AG09309 (cell line): Measurements from ENCODE around the gene AHCTF1.
"Not testable (repeated sequence)": the region's sequence is repeated elsewhere in the genome, so short reads cannot be mapped to it uniquely, and the experiment has no call there.

Source experiments
- DNase-seq: peaks from one replicate; pipeline ENCODE4 v3.0.0-alpha.2; 2010; ENCODE audit warnings: low read depth
- H3K4me3 ChIP-seq: 2 replicates; pipeline ENCODE4 v1.5.1; 2011; ENCODE audit warnings: mild to moderate bottlenecking, low read depth, low read length, moderate library complexity; ENCODE audit not compliant: control insufficient read depth
- TF ChIP-seq, protein P1 (sequence below): IDR thresholded peaks from 2 replicates; pipeline ENCODE4 v1.5.1; 2011; ENCODE audit warnings: mild to moderate bottlenecking, low read depth, low read length, inconsistent platforms; ENCODE audit not compliant: insufficient read depth, control insufficient read depth; ENCODE audit errors: missing control alignments

Gene AHCTF1

GRCh38 chr1:246827396-246827795, 104.4 kb downstream of the AHCTF1 start:
- H3K4me3 ChIP-seq = no peak overlapping the region
- TF ChIP-seq, protein P1, sequence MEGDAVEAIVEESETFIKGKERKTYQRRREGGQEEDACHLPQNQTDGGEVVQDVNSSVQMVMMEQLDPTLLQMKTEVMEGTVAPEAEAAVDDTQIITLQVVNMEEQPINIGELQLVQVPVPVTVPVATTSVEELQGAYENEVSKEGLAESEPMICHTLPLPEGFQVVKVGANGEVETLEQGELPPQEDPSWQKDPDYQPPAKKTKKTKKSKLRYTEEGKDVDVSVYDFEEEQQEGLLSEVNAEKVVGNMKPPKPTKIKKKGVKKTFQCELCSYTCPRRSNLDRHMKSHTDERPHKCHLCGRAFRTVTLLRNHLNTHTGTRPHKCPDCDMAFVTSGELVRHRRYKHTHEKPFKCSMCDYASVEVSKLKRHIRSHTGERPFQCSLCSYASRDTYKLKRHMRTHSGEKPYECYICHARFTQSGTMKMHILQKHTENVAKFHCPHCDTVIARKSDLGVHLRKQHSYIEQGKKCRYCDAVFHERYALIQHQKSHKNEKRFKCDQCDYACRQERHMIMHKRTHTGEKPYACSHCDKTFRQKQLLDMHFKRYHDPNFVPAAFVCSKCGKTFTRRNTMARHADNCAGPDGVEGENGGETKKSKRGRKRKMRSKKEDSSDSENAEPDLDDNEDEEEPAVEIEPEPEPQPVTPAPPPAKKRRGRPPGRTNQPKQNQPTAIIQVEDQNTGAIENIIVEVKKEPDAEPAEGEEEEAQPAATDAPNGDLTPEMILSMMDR = no peak
- no peak for DNase-seq

- H3K4me3 ChIP-seq = no peak overlapping the region
- TF ChIP-seq, protein P1 = no peak
- DNase-seq = no peak
Observed at GRCh38 chr1:246825557-246826175, 106.1 kb downstream of the AHCTF1 start.

DNA sequence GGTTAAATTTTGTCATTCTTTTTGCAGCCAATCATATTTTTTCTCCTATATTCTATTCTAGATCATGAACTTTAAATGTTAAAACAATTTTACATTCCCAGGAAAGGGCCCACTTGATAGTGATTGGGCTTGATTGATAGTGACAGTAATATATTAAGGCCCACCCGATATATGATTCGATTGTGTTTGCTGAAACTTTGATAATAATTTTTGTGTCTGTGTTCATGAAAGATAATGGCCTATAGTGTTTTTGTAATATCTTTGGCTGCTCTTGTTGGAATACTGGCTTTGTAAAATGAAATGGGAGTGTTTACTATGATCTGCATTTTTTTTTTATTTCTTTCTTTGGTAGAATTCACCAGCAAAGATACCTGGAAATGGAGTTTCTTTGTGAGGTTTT, 107.2 kb downstream of the AHCTF1 start:
- H3K4me3 ChIP-seq = no peak overlapping the region
- DNase-seq = no peak
- TF ChIP-seq, protein P1 = no peak

DNA sequence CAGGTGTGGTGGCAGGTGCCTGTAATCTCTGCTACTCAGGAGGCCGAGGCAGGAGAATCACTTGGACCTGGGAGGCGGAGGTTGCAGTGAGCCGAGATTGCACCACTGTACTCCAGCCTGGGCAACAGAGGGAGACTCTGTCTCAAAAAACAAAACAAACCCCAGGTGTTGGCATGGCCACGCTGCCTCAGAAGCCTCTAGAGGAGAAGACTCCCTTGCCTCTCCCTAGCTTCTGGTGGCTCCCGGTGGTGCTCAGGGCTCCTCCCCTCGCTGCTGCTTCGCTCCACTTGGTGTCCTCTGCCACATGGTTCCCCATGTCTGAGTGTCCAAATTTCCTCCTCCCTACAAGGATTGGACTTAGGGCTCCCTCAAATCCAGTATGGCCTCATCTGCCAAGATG, 109.6 kb downstream of the AHCTF1 start:
- DNase-seq = not testable (repeated sequence)

DNA sequence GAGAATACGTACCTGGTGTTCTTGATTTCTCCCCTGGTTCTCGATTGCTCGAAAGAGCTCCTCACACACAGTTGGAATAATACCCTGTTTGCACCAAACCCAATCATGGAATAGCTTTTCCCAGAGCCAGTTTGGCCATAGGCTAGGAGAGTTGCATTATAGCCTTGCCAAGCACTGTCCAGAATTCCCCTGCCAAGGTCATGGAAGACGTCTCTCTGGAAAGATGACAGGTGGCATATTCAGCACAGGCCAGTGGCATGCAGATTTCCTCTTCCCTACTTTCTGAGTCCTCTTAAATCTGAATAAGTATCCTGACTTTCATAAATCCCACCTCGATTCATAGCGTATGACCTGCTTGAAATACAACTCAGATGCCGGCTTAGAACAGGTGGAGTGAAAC, 111.1 kb downstream of the AHCTF1 start:
- TF ChIP-seq, protein P1 = no peak
- no peak for DNase-seq
- H3K4me3 ChIP-seq = no peak overlapping the region

More for the DNA sequence above, 109.6 kb downstream of the AHCTF1 start:
- not testable (repeated sequence) for H3K4me3 ChIP-seq

DNA sequence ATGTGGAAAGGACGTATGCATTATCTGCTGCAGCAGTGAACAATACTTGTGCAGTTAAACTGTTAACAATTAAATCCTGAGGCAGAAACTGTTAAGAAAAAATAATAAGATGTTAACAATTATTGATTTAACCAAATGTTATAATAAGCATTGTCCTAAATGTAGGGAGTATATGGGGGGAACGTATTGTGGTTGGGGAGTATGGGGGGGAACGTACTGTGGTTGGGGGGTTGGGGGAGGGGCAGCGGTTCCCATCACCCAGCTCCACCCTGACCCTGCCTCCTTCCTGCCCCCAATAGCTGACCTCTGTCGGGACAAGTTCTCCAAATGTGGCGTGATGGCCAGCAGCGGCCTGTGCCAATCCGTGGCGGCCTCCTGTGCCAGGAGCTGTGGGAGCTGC, 114.0 kb downstream of the AHCTF1 start:
- not testable (repeated sequence) for H3K4me3 ChIP-seq
- DNase-seq = peak; percentile 39

- no peak overlapping the region for H3K4me3 ChIP-seq
- no peak for DNase-seq
- TF ChIP-seq, protein P1 = no peak
Observed at GRCh38 chr1:246815693-246816270, 116.0 kb downstream of the AHCTF1 start.

GRCh38 chr1:246814890-246815289, 116.9 kb downstream of the AHCTF1 start:
- DNase-seq = no peak
- TF ChIP-seq, protein P1 = no peak
- no peak overlapping the region for H3K4me3 ChIP-seq

GRCh38 chr1:246813325-246813724, 118.4 kb downstream of the AHCTF1 start:
- DNase-seq, H3K4me3 ChIP-seq: not testable (repeated sequence)
